Stimulated activated CD4-positive, alpha-beta T cell treated with anti-CD3 and anti-CD28 coated beads, TNF-alpha, amount 100 ng/mL, for 24 hours (primary cell): Measurements from ENCODE around the gene KCNMA1.
"Not testable (repeated sequence)": the region's sequence is repeated elsewhere in the genome, so short reads cannot be mapped to it uniquely, and the experiment has no call there.

Experiments
- DNase-seq, 3 experiments: peaks; one replicate each; pipeline ENCODE4 v3.0.0-alpha.2; 2020; ENCODE audit warnings: low read depth in 3 of 3

Gene KCNMA1

DNA sequence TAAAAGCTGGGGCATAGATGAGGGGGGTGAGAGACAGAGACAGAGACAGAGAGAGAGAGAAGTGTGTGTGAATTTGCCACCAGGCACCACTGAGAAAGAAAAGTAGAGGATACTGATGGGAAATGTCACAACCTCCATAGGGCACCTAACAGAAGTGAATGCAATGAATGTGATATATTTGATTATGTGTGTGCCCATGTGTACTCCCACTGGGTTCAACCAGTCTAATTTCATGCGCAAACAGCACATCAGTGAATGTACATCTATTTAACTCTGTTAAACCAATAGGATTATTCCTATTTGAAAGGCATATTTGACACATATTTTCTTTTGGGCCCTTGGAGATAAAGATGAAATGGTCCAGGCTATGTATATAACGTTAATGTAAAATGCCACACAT lies 241.3 kb downstream of the KCNMA1 start:
- DNase-seq: no peak

DNA sequence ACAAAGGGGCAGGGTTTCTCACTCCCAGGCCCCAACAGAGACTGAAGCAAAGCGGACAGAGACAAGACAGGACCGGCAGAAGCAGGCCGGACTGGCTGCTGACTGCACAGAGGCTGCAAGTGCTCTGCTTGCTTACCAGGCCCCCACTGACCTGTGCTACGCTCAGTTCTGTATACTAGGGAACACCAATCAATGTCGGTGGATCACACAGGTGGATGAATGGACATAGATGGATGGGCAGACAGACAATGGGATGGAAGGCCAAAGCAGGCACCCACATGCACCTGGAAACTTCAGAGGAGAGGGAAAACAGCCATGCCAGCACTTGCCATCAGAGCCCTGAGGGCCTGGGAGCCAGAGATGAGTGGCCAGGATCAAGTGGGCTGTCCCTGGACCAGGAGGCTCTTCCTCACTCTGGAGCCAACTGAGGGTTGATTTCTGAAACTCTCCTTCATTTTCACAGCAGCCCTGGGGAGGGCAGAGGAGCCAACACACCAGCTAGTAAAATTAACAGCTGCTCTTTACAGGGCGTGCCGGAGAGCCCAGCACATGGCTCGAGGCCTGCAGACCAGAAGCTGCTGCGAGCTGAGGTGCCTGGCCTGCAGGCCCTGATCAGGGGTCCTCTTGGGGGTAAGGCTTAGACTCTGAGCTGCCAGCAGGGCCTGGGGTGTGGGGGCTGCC lies 243.6 kb downstream of the KCNMA1 start:
- no peak for DNase-seq

DNA sequence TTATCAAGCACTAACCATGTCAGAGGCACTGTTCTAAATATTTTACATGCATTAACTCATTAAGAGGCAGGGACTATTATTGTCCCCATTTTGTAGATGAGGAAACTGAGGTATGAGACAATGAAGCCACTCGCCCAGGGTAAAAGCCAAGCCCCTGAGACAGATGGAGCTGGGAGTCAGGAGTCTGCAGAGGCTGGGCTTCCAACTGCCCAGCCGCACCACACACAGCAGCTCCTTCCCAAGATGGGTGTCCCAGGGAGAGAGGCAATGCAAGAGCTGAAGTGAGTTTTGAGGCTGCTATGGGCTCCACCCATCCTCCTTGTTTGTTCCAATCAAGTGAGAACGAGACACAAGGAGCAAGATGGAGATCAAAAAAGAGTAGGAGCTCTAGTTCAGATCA lies 244.2 kb downstream of the KCNMA1 start:
- DNase-seq: no peak

DNA sequence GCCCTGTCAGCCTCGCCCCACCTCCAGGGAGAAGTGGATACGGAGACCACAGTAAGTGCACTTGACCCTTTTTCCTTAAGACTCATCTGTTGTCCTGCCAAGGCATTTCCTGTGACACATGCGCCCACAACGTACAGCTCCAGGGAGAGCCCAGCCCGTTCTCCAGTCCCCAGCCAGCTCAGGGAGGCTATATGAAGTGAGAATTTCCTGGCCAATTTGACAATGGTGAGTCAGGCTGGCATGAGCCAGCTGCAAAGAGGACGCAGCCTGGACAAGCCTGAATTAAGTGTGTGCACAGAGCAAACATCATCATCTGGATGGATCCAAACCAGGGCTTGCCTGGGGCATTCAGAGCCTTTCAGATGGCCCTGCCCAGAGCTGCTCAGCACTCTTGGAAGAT lies 244.8 kb downstream of the KCNMA1 start:
- no peak for DNase-seq

DNA sequence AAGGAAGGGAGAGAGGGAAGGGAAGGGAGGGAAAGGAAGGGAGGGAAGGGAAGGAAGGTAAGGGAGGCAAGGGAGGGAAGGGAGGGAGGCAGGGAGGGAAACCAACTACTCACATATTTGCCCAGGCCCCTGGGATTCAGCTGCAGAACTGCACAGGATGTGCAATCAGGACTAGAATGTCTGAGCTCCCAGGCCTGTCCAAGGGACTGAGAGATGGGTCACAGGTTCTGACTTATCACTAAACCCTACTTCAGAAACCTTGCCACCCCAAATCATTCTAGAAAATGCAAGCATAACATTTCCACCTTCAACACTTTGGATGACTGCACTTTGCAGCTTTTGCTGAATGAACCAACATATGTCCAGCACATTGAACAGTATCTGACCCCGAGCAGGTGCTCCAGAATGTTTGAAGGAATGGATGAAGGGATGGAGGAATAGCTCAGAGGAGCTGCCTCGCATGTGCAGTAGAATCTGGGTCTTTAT lies 245.3 kb downstream of the KCNMA1 start:
- DNase-seq: no peak

DNA sequence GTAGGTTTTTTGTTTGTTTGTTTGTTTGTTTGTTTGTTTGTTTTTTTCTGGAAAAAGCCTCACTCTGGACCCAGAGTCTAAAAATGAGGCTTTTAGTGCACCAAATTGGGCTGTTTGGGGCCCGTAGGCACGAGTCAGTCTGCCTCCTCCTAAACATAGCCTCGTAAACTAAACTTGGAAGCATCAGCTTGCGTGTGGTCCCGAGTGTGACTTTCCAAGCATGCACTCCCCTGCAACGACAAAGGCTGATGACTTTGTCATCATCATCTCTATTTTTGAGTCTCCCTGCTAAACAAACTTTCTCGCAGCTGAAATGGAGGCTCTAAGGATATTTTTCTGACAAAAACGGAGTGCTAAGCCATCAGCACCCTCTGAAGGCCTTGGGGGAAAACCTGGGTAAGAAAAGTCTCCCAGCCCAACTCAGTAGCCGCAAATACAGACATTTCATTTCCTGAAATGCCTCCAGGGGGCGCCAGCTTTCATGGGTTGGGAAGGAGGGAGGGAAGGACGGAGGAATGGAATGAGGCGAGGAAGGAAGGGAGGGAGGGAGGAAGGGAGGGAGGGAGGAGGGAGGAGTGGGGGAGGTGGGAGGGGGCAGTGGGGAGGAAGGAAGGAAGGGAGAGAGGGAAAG lies 245.9 kb downstream of the KCNMA1 start:
- peak in 1 of 3 experiments; percentile 21 for DNase-seq

DNA sequence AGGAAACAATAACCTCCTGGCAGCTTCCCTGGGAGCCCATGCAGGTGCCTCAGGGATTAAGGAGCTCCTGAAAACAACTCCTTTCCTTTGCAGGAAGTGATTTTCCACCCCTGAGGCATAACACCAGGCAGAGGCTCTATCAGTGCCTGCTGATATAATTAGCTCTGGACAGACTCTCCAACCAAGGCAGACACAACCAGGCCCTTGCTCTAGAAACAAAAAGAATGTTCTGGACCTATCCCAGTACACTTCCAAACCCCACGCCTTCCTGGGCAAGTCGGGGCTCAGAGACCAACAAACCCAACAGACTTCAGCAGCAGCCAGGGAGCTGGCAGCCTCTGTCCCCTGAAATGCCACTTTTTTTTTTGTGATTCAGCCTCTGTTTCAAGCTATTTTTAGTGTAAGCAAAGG lies 247.1 kb downstream of the KCNMA1 start:
- no peak for DNase-seq

DNA sequence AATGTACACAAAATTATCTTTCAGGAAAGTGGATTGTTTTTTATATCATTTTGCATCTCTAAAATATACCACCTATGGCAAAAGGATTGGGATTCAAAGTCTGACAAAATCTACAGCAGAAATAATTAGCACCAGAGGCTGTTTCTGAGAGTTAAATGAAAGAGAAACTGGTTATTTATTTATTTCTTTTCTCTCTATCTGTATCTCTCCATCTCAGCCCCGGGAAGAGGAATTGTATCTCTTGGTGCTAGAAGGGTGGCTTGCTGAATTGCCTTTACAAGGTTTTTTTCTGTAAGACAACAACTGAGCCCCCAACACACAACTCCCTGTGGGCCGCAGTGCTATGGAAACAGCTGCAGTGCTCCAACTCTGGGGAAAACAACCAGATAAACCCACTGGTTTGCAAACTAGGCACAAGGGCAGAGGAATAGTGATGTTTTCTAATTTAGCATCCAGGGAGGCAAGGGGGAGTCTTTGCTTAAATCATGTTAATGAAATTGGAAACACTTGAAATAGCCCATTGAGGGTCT lies 249.0 kb downstream of the KCNMA1 start:
- DNase-seq: no peak

DNA sequence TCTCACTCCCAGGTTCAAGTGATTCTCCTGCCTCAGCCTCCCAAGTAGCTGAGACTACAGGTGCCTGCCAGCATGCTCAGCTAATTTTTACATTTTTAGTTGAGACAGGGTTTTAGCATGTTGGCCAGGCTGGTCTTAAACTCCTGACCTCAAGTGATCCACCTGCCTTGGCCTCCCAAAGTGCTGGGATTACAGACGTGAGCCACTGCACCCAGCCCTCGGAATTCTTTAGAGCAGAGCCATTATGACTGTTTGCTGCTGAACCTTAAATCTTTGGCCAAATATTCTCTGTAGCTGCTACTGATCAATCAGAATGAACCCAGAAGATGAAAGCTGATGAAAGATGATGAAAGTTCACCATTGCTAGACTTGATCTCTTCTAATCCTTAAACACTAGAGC lies 249.9 kb downstream of the KCNMA1 start:
- not testable (repeated sequence) for DNase-seq

DNA sequence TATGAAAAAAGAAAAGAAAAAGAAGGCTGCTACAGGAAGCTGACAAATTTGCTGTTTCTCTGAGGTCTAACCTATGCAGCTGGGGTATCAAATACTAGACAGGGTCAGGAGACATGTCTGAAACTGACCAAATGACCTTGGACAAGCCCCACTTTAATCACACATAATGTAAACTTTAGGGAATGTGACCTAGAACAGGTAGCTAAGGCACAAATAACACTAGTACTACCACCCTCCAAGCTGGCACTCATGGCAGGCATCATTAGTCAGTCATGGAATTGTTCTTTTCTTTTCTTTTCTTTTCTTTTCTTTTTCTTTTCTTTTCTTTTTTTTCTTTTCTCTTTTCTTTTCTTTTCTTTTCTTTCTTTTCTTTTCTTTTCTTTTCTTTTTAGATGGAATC lies 250.4 kb downstream of the KCNMA1 start:
- no peak for DNase-seq

DNA sequence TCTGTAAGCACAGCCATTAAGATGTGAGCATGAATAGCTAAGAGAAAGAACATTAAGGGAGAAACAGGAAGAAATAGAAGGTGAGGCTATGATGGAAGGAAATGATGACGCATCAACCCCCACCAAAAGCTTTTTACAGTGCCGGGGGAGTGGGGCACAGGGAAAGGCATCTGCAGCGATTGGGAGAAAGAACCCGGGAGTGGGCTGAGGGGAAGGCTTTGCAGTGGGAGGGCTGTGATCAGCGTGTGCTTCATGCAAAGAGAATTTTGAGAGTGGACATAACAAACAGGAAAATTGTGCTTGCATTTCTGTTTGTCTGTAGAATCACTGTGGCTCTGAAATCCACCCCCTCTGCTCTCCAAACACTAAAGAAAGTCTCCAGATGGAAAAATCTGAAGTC lies 250.8 kb downstream of the KCNMA1 start:
- DNase-seq: no peak

DNA sequence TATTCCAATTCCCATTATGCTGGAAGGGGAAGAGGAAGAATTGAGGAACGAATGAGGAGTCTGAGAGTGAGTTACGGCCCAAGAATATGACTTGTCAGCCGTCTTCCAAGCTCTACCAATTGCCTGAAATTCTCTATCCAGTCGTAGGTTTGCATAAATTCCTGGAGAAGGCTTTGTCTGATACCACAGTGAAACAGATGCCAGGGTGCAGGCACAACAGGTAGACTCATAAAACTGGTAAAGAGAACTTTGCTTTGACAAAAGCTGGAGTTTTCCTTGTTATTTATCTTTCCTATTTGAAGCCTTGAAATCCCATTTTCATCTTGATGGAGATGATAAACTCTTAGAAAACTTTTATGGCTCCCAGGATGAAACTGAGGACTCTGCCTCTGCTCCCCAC lies 251.2 kb downstream of the KCNMA1 start:
- no peak for DNase-seq

DNA sequence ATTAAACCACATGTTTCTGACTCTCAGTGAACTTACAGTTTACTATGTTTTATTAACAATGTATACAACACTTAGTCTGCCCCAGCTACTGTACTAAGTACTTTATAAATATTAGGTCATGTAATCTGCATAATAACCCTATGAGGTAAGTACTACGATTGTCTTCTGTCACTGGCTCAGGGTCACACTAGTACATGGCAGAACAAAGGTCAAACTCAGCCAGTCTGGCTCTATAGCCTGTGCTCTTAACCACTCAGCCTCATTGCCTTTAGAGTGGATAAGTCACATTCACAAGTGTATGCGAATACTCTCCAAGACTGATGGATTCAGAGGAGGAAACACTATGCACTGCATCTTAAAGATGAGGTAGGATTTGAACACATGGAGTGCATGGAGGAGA lies 252.3 kb downstream of the KCNMA1 start:
- no peak for DNase-seq

DNA sequence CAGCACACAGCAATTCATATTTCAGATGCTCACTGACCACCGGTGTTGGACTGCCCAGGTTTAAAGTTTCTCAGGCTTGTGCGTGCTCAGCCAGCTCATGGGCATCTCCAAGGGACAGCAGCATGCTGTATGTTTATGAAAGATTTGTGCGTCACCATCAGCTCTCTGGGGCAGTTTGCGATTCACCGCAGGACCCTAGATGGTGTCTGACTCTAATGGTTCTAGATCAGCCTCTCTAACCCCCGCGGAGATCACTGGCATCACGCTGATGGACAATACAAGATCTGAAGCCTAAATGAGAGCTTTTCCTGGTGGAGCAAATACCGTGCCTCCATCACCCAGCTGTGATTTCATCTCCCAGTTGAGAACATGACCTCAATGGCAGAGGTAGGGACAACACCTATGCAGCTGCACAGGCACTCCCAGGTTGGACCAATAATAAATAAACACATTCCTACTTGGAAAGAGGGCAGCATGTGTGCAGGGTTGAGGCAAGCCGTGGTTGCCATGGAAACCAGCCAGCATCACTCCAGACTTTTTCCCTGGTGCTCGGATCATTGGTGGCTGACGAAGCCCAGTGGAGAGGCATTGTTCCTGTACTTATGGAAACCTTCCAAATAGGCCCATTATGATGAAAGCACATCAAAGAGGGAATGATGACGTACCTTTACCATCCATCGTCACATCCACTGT lies 253.6 kb downstream of the KCNMA1 start:
- no peak for DNase-seq

DNA sequence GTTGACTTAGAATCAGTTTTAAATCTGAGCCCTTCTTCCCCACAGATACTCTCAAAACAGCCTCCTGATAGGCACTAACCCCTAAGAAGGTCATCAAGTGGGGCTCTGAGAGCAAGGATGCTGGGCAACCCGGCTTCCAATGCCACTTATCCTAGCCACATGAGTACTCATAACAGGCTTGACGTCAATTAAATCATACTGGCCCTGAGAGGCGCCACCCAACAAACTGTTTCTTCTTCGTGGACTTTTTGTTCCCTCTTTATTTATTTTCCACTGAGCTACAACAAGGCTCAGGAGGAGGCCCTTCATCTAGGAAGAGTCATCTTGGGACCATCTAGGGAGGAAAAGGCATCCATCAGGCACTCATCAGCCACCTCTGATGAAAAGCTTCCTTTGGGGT lies 255.9 kb downstream of the KCNMA1 start:
- DNase-seq: no peak

DNA sequence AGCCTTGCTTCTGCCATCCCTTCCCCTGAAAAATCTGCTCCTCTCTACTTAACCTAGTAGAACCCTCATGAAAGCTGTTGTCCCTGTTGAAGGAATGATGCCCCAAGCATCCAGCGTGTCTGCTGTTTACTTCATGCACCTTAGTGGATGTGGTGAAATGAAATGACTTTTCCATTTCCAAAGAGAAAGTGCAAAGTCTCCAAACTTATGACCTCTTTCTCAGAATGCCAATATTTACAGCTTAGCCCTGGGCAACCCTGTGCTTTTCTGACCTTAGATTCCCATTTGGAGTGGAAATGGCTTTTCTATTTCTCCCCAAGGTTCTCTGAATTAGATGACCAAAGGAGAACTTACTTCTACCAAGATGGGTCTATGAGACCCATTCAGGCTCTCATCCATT lies 256.9 kb downstream of the KCNMA1 start:
- no peak for DNase-seq

DNA sequence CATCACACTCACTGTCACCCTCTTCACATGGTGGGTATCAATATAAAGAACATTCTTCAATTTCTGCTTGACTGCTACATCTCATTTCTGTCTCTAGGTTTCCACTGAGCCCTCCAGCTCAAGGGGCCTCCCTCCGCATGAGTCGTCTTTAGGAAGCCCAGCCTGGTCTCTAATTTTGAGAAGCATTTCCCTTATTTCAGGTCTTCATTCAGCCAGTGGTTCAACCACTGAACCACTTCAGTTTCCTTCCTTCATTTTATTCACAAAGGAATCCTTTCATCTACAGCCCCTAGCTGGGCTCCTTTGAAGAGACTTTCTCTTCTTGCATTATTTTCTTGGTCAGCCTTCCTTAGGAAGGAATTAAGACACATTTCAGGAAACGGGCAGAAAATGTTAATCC lies 257.4 kb downstream of the KCNMA1 start:
- DNase-seq: no peak

DNA sequence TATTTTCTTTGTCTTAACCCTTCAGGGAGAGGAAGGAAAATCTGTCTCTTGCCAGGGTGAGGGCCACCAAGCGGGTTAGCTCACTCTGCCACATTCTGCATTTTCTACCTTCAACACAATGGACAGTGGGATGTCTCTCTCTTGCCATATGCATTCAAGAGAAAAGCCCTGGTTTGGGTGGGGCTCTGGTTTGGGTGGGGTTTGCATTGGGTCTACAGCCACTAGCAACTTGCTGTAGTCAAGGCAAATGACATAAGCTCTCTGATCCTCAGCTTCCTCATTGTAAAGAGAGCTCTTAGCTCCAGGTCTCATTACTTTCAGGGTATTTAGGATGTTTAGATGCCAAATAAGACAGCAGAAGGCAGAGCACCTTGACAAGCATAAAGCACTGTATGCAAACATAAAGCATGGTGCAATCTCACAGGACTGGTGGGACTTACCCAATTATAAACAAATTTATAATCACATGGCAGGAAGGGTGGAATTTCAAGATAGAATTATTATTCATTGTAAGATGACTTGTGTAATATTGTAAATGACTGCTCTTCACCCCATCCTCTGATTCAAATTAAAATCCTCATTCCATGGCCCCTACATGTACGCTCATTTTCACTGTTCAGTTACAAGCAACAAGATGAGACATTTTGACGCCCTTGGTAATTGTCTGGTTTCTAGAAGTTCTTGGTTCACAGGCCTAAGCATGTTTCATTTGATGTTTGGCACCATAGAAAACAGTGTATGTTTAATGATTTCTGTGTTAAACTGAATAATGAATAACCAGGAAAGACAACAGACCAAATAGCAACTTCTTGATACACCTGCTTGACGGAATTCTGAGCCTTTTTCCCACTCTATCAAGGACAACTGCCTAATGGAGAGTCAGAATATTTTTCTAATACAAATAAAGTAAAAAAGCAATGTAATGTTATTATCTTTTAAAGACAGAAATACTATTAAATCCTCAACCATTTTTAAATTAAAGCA lies 258.9 kb downstream of the KCNMA1 start:
- DNase-seq: no peak

DNA sequence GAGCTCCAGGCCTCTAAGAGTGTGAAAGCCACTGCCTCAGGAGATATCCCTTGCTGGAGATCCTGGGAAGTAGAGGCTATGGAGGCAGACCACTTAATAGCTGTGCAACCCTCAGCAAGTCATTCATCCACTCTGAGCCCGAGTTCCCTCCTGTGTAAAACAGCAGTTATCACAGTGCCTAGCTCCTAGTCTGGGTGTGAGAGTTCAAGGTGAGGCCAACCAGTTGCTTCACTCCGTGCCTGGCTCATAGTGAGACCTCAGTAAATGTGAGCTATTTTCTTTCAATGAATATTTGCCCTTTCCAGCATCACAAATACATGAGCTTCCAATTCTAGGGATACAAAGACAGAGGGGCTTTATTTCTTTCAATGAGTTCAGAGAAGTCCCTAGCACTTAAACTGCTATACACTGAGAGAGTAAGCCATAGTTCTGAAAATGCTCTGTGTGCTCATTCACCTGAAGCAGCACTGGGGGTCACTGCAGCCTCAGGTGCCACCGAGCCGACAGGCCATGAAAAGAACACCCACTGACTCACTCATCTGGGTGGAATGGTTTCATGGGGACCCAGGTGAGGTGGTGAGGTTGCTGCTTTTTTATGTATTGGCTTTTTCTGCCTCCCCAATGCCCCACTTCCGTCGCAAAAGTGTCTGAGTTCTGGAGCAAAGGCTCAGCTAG lies 259.8 kb downstream of the KCNMA1 start:
- DNase-seq: no peak

DNA sequence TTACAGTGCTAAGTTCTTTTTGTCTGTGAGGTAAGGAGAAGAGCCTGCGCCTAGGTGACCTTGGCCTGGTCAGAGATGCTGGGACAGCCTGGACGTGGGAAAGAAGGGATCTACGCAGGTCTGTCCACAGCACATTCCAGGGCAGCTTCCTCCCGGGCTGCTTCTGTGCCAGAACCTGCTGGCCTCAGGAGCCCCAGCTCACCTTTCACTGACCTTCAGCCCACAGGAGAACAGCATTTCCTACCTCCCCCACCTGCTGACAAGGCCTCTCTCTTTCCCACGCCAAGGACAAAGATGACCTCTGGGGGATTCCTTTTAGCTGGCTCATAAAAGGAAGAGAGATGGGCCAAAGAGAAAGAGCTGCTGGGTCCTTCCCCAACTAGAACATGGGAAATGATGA lies 260.6 kb downstream of the KCNMA1 start:
- no peak for DNase-seq

DNA sequence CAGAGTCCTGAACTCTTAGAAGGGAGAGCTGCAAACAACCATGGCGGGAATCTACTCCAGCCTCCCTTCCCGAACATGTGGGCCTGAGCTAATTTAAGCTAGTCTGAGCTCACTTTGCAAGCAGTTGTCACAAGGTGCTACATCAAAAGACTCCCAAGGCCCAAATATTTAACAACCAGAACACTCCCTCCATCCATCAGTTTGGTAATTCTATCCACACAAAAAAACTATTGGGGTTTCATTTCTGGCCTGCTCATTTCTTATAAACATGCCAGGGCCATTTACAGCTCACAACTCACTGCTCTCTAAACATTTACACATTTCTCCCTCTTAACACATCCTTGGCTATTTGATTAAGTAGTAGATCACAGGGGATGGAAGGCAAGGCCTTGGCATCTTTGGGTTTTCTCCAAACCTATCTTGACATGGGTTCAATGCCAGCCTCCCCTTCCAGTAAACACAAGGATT lies 263.4 kb downstream of the KCNMA1 start:
- no peak for DNase-seq
